SK-N-DZ (cell line): ENCODE results near the gene PIK3C2G.

Source experiments
- DNase-seq: peaks from one replicate; pipeline ENCODE4 v3.0.0-alpha.2; 2015; ENCODE audit warnings: low spot score

Gene PIK3C2G

GRCh38 chr12:18562531-18562930, 301.2 kb downstream of the PIK3C2G start:
- DNase-seq = no peak

DNA sequence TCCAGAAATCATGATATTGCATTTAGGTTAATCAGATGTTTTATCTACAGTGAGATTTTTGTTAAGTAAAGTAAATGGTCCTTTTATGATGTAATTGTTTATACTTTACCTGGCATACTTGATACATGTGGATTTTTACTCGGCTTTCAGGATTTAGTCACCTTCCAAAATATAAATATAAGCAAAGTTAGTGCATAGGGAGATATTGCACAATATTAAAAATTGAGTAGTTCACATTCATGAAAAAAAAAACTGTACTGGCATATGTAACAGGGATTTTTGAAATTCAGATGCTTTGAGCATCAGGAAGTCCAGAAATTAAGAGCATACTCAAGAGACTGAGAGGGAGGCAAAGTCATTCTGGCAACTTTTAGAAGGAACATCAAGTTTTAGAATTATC, 303.0 kb downstream of the PIK3C2G start:
- DNase-seq = no peak

- no peak for DNase-seq
Measured at GRCh38 chr12:18567787-18568186, 306.5 kb downstream of the PIK3C2G start.

DNA sequence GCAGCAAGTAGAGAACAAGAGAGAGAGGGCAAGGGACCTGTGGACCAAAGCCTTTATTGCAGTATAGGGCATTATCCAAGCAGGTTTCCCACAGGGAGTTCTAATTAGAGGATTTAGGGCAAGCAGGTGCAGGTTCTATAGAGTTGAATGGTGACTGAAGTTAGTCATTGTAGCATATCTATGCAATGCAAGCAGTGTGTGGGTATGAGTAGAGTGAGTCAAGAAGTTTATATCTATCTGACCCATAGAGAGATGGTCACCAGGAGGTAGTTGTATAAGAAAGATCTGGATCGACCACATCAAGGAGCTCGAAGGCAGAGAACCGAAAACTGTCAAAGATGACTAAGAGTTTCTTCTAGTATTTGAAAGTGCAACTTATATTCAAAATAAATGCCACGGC, 309.2 kb downstream of the PIK3C2G start:
- no peak for DNase-seq

DNA sequence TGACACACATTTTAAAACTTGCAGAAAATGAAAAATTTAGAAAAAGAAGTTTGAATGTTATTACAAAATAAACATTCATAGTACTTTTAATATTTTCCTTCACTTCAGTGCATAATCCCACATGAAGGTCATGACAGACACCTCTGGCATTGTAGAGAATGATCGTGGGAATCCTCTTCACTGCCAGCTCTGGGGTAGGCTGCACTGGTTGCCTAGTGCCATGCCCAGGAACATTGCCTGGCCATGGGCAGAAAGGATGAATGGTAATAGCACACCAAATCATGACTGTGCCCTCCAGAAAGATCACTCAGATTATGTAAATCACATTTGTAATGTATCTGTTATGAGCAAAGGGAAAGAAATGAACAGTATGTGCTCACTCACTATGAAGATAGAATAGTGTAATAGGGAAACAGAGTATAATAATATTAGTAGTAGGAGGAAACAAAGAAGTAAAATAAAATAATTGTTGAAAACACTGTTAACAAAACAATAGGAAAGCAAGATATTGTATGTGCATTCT, 314.8 kb downstream of the PIK3C2G start:
- DNase-seq = no peak

DNA sequence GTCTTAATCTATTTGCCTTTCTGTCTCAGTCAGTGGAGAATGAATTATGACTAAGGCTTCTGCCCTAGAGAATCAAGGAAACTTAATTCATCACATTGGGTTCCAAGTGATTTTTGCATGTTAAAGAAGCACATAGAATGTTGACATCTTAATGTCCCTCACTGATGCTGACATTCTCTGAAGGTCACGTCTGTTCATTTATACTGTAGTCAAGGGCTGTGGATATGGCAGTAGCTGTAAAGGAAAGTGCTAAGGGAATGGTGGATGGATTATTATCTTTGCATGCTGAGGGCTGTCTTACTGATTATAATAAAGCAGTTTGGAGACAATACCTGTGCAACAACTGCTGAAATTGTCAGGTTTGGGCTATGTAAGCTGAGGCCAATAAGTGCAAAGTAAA, 315.3 kb downstream of the PIK3C2G start:
- DNase-seq = no peak

GRCh38 chr12:18578191-18578590, 316.9 kb downstream of the PIK3C2G start:
- no peak for DNase-seq

DNA sequence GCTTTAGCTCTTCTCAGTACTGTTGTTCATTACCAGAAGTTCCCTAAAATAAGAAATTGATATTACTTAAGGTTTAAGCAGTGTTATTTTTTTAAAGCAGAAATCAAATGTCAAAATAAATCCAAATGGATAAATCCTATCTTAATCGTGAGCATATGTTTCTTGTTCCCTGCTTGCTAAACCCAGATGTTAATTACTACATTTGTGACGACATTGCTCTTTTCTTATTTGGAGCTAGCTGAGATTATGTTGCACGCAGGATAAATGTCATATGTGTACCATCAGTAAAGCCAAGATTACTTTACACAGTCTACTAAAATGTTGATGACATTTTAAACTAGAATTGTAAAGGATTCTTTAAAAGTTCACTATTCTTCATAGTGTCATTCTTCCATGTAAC, 319.0 kb downstream of the PIK3C2G start:
- DNase-seq = no peak

- no peak for DNase-seq
Measured at GRCh38 chr12:18580706-18581105, 319.4 kb downstream of the PIK3C2G start.

- no peak for DNase-seq
Measured at GRCh38 chr12:18581232-18581962, 320.1 kb downstream of the PIK3C2G start.

GRCh38 chr12:18583655-18584054, 322.3 kb downstream of the PIK3C2G start:
- no peak for DNase-seq

- DNase-seq = no peak
Measured at GRCh38 chr12:18586581-18586980, 325.3 kb downstream of the PIK3C2G start.

DNA sequence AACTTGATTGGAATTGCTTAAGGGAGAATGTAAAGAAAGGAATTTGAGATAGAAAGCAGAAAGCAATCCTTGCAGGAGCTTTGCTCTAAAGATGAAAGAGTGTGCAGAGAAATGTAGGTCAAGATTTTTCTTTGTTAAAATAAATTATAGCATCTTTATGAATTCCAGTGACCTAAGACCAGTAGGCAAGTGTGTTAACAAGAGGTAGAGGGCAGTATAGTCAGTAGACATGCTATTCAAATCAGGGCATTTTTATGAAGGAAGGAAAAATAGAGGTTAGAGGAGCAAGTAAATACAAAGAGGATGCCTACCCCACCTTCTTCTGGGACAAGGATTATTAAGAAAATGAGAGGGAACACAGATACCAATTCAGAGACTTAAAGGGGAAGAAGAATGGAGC, 328.0 kb downstream of the PIK3C2G start:
- DNase-seq = no peak

DNA sequence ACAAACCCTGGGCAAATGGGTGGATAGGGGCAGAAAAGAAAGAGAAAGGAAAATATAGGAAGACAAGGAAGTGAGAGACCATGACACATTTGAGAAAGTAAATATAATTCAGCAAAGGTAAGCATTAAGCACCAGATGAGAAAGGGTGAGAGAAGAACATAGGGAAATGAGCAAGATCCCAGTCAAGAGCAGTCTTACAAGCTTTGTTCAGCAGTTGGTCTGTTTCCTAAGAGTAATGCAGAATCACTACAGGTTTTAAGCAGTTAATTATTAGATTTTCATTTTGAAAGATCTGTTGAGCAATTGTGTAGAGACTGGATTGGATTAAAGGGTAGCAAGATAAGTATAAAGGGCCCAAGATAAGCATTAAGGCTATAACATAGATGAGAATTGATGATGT, 330.2 kb downstream of the PIK3C2G start:
- no peak for DNase-seq

- no peak for DNase-seq
Measured at GRCh38 chr12:18595412-18595811, 334.1 kb downstream of the PIK3C2G start.

DNA sequence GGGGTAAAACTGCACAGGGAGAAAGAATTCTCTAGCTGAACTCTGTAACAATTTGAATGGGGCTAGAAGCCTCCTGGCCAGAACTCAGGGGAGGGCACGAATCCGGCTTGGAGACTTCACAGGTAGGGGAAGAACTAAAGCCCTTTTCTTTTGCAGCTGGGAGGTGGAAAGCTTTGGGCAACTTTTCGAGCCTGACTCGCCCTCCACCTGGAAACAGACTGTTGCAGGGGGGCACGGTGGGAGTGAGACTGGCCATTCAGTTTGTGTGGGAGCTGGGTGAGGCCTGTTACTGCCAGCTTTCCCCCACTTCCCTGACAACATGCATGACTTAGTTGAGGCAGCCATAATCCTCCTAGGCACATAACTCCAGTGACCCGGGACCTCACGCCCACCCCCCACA, 340.6 kb downstream of the PIK3C2G start:
- DNase-seq = no peak

DNA sequence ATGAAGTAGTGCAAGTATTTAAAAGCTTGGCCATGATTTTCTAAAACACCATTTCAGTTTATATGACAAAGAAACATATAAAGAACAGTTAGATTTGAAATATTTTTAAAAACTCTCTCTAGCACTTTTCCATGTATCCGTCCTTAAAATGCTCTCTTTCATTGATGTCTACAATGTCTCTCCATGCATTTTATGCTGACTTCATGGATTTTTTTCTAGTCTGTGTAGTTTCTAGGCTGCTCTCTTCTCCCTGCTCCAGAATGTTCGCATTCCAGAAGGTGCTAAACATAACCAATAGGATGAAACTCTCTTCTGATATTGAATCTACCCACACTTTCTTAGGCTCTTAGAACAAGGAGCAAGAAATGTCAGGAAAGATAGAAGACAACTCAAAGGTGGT, 351.7 kb downstream of the PIK3C2G start:
- no peak for DNase-seq

GRCh38 chr12:18620986-18621385, 359.7 kb downstream of the PIK3C2G start:
- no peak for DNase-seq

GRCh38 chr12:18629445-18629844, 368.1 kb downstream of the PIK3C2G start:
- DNase-seq = no peak

DNA sequence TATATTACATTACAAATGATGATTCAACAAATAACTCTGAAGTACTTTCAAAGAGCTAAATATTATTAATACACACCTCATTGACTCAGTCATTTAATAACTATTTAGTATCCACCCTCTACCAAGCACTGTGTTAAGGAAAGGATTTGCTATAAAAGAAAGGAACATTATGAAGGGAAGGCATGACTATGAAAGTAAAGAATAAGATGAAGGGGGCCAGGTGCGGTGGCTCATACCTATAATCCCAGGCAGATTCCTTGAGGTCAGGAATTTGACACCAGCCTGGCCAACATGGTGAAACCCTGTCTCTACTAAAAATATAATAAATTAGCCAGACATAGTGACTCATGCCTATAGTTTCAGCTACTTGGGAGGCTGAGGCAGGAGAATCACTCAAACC, 368.6 kb downstream of the PIK3C2G start:
- DNase-seq = no peak

- DNase-seq = no peak
Measured at GRCh38 chr12:18631339-18631738, 370.0 kb downstream of the PIK3C2G start.

GRCh38 chr12:18632848-18633247, 371.5 kb downstream of the PIK3C2G start:
- DNase-seq = no peak

DNA sequence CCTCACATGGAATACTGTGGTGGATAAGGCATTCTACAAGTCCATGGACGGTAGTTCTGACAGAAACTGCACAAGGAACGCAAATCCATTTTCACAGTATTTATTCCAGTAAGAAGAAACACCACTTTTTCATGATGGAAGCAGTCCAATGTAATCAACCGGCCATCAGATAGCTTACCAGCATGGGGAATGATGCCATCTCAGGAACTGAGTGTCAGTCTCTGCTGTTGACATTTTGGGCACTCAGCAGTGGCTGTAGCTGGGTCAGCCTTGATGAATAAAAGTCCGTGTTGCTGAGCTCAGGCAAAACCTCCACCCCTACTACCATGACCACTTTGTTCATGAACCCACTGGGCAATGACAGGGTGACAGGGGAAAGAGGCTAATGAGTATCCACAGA, 373.1 kb downstream of the PIK3C2G start:
- no peak for DNase-seq
